ENCODE data around the gene EP400.

Gene EP400

DNA sequence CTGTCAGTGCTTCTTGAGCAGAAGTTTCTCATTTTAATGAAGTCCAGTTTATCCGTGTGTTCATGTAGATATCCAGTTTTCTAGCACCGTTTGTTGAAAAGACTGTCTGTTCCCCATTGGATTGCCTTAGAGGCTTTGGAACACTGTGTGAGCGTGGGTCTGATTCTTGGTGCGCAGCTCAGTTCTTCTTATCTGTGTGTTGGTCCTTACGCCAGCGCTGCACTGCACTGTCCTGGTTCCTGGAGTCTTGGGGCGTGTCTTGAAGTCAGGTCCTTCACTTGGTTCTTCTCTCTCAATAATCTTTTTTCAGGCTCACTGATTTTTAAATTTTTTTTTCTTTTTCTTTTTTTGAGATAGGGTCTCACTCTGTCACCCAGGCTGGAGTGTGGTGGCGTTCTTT lies 25.5 kb downstream of the EP400 start:
- DNase-seq (ENCODE audit: low read depth): no peak
- H3K4me3 ChIP-seq (ENCODE audit: low read depth, low read length): no peak overlapping the region
- TF ChIP-seq, protein P1, sequence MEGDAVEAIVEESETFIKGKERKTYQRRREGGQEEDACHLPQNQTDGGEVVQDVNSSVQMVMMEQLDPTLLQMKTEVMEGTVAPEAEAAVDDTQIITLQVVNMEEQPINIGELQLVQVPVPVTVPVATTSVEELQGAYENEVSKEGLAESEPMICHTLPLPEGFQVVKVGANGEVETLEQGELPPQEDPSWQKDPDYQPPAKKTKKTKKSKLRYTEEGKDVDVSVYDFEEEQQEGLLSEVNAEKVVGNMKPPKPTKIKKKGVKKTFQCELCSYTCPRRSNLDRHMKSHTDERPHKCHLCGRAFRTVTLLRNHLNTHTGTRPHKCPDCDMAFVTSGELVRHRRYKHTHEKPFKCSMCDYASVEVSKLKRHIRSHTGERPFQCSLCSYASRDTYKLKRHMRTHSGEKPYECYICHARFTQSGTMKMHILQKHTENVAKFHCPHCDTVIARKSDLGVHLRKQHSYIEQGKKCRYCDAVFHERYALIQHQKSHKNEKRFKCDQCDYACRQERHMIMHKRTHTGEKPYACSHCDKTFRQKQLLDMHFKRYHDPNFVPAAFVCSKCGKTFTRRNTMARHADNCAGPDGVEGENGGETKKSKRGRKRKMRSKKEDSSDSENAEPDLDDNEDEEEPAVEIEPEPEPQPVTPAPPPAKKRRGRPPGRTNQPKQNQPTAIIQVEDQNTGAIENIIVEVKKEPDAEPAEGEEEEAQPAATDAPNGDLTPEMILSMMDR (IDR thresholded peaks at IDR 0.05; ENCODE audit: control insufficient read depth, extremely low read depth, insufficient read depth): no peak

DNA sequence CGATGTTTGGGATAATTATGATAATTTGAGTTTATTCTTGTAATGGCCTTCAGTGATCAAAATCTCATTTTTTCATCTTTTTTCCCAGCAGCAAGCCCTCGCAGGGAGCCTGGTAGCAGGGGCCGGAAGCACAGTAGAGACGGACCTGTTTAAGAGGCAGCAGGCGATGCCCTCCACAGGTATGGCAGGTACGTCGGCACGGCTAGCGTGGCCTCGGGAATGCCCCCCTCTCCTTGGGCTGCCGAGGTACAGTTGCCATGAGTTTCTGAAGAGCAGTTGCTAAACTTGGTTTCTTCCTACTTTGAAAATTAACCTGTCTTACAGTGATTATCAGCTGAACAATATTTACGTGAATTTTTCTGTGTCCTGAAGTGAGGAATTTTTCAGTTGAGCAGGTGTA lies 29.9 kb downstream of the EP400 start:
- TF ChIP-seq, protein P1 (IDR thresholded peaks at IDR 0.05; ENCODE audit: control insufficient read depth, extremely low read depth, insufficient read depth): no peak
- no peak for DNase-seq (ENCODE audit: low read depth)
- H3K4me3 ChIP-seq (ENCODE audit: low read depth, low read length): no peak overlapping the region

DNA sequence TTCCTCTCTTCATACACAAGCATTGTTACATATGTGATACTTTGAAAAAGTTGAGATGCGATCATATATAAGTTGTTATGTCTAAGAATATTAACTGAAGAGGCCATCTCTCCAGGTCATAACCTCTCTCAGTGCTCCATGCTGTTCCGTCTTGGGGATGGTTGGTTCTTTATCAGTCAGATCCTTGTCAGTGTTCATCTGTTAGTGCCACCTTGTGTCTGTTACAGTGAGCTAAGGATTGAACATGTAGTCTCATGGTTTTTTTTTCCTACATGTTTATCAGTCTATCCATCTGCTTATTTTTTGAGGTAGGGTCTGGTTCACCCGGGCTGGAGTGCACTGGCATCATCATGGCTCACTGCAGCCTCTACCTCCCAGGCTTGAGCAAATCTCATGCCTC lies 30.5 kb downstream of the EP400 start:
- no peak for DNase-seq (ENCODE audit: low read depth)
- TF ChIP-seq, protein P1 (IDR thresholded peaks at IDR 0.05; ENCODE audit: control insufficient read depth, extremely low read depth, insufficient read depth): no peak; the same call in 1 of the 2 replicates
- H3K4me3 ChIP-seq (ENCODE audit: low read depth, low read length): no peak overlapping the region

DNA sequence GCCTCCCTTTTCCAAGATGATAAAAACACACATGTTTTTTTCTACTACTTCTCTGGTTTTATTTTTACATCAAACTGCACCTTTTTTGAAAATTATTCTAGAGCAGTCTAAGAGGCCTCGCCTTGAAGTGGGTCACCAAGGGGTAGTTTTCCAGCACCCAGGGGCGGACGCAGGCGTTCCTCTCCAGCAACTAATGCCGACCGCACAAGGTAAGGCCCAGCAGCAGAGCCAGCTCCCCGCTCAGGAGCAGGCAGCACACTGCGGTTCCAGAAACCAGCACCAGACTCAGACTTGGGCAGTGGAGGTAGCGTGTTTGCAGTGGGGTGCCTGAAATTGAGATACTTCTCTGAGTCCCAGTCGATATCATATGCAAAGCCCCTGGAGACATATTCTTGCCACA lies 31.6 kb downstream of the EP400 start:
- no peak for DNase-seq (ENCODE audit: low read depth)
- no peak overlapping the region for H3K4me3 ChIP-seq (ENCODE audit: low read depth, low read length)
- TF ChIP-seq, protein P1 (IDR thresholded peaks at IDR 0.05; ENCODE audit: control insufficient read depth, extremely low read depth, insufficient read depth): no peak

DNA sequence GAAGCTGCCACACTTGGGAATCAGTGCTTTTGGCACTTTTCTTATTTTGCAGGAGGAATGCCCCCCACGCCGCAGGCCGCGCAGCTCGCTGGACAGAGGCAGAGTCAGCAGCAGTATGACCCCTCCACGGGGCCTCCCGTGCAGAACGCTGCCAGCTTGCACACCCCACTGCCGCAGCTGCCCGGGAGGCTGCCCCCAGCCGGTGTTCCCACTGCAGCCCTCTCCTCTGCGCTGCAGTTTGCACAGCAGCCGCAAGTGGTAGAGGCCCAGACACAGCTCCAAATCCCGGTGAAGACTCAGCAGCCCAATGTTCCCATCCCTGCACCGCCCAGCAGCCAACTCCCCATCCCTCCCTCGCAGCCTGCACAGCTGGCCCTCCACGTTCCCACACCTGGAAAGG lies 32.3 kb downstream of the EP400 start:
- no peak overlapping the region for H3K4me3 ChIP-seq (ENCODE audit: low read depth, low read length)
- no peak for DNase-seq (ENCODE audit: low read depth)
- TF ChIP-seq, protein P1 (IDR thresholded peaks at IDR 0.05; ENCODE audit: control insufficient read depth, extremely low read depth, insufficient read depth): no peak

DNA sequence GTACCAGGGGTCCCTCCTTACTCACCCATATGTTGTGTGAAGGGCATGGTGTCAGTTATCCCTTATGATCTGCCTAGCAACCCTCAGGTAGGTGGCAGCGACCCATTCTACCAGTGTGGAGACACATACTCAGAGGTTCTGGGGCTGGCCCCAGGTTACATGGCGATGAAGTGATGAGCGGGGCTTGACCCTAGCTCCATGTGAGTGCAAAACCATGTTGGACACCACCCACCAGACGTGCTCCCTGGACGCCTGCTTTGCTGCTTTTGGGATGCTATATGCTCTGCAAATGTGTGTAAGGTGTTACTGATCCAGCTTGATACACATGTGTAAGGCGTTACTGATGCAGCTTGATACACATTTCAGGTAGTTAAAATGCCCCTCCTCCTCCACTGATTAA lies 33.3 kb downstream of the EP400 start:
- no peak for DNase-seq (ENCODE audit: low read depth)
- TF ChIP-seq, protein P1 (IDR thresholded peaks at IDR 0.05; ENCODE audit: control insufficient read depth, extremely low read depth, insufficient read depth): no peak
- no peak overlapping the region for H3K4me3 ChIP-seq (ENCODE audit: low read depth, low read length)

DNA sequence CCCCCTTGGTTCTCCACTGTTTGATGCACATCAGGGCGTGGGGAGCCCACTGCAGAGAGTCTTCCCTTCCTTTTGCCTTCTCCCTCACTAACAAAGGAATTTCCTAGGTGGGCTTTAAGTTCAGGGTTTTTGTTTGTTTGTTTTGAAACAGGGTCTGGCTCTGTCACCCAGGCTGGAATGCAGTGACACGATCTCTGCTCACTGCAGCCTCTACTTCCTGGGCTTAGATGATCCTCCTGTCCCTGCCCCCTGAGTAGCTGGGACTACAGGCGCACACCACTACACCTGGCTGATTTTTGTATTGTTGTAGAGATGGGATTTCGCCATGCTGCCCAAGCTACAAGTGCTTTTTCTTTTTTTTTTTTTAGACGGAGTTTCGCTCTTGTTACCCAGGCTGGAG lies 33.8 kb downstream of the EP400 start:
- H3K4me3 ChIP-seq (ENCODE audit: low read depth, low read length): no peak overlapping the region
- no peak for DNase-seq (ENCODE audit: low read depth)
- TF ChIP-seq, protein P1 (IDR thresholded peaks at IDR 0.05; ENCODE audit: control insufficient read depth, extremely low read depth, insufficient read depth): no peak

Data from LNCaP clone FGC (cell line).